Activated effector memory CD4-positive, alpha-beta T cell treated with anti-CD3 and anti-CD28 coated beads, Interleukin-2, amount 50 U/mL, for 16 hours (primary cell): Measurements from ENCODE around the gene TOMM22.

ENCODE experiments used
- DNase-seq: peaks from one replicate; pipeline ENCODE4 v3.0.0-alpha.2; 2020

TOMM22 gene

GRCh38 chr22:38696606-38697424 is 15.1 kb downstream of the TOMM22 start:
- DNase-seq: peak; percentile 75

- DNase-seq: no peak
Observed at GRCh38 chr22:38697425-38698089, 15.8 kb downstream of the TOMM22 start.

GRCh38 chr22:38698407-38699094 is 16.8 kb downstream of the TOMM22 start:
- no peak for DNase-seq

GRCh38 chr22:38699143-38699542 is 17.4 kb downstream of the TOMM22 start:
- DNase-seq: no peak

- DNase-seq: no peak
Observed at GRCh38 chr22:38699784-38700183, 18.0 kb downstream of the TOMM22 start.

GRCh38 chr22:38700270-38700788 is 18.6 kb downstream of the TOMM22 start:
- no peak for DNase-seq

GRCh38 chr22:38700789-38701628 is 19.3 kb downstream of the TOMM22 start, which contains the start of gene JOSD1:
JOSD1 (minus strand) TSS chr22:38700943; CDS start chr22:38699987, 956 bp downstream.
- DNase-seq: peak; percentile 99

- no peak for DNase-seq
Observed at GRCh38 chr22:38704654-38705234, 23.0 kb downstream of the TOMM22 start.

GRCh38 chr22:38705235-38706100 is 23.7 kb downstream of the TOMM22 start, which contains the start of gene GTPBP1:
GTPBP1 (plus strand) TSS chr22:38705944; CDS start chr22:38705956, 12 bp downstream.
- peak; percentile 98 for DNase-seq

- DNase-seq: peak; percentile 76
Observed at GRCh38 chr22:38706101-38706900, 24.5 kb downstream of the TOMM22 start.

GRCh38 chr22:38706901-38707195 is 25.1 kb downstream of the TOMM22 start:
- DNase-seq: no peak

- no peak for DNase-seq
Observed at GRCh38 chr22:38707346-38707745, 25.6 kb downstream of the TOMM22 start.

- no peak for DNase-seq
Observed at GRCh38 chr22:38707984-38708383, 26.2 kb downstream of the TOMM22 start.

- no peak for DNase-seq
Observed at GRCh38 chr22:38709306-38709705, 27.5 kb downstream of the TOMM22 start.

- DNase-seq: no peak
Observed at GRCh38 chr22:38710351-38710750, 28.6 kb downstream of the TOMM22 start.

GRCh38 chr22:38710866-38711265 is 29.1 kb downstream of the TOMM22 start:
- DNase-seq: no peak

GRCh38 chr22:38712486-38713207 is 30.9 kb downstream of the TOMM22 start:
- no peak for DNase-seq

GRCh38 chr22:38713921-38714320 is 32.2 kb downstream of the TOMM22 start:
- DNase-seq: peak; percentile 43

- DNase-seq: peak; percentile 58
Observed at GRCh38 chr22:38715176-38715764, 33.5 kb downstream of the TOMM22 start.
